DMS 273 (cell line): ENCODE measurements around the gene MYLK2.
"Not testable (repeated sequence)": the region's sequence is repeated elsewhere in the genome, so short reads cannot be mapped to it uniquely, and the experiment has no call there.

ENCODE experiments used
- DNase-seq: peaks from one replicate; lab custom pipeline; 2025; ENCODE audit not compliant: unreplicated experiment; lab: John Stamatoyannopoulos, UW

Gene MYLK2

GRCh38 chr20:31819083-31819784 is at the start of gene MYLK2:
TSS of gene MYLK2 (plus strand) at chr20:31819356. CDS start at chr20:31819581, 225 bp downstream.
- peak; percentile 88 for DNase-seq

- DNase-seq = no peak
Observed at GRCh38 chr20:31769681-31770080, 49.5 kb upstream of the MYLK2 start.

GRCh38 chr20:31770243-31770642 is 48.9 kb upstream of the MYLK2 start:
- no peak for DNase-seq

GRCh38 chr20:31774408-31774807 is 44.7 kb upstream of the MYLK2 start:
- no peak for DNase-seq

- DNase-seq = no peak
Observed at GRCh38 chr20:31780839-31781238, 38.3 kb upstream of the MYLK2 start.

- DNase-seq = no peak
Observed at GRCh38 chr20:31781945-31782344, 37.2 kb upstream of the MYLK2 start.

- no peak for DNase-seq
Observed at GRCh38 chr20:31784354-31785044, 34.7 kb upstream of the MYLK2 start.

- DNase-seq = no peak
Observed at GRCh38 chr20:31785089-31785488, 34.1 kb upstream of the MYLK2 start.

GRCh38 chr20:31788578-31788977 is 30.6 kb upstream of the MYLK2 start:
- no peak for DNase-seq

GRCh38 chr20:31790401-31790800 is 28.8 kb upstream of the MYLK2 start:
- no peak for DNase-seq

- no peak for DNase-seq
Observed at GRCh38 chr20:31797364-31797763, 21.8 kb upstream of the MYLK2 start.

- DNase-seq = no peak
Observed at GRCh38 chr20:31801508-31801907, 17.6 kb upstream of the MYLK2 start.

- DNase-seq = no peak
Observed at GRCh38 chr20:31803552-31804291, 15.4 kb upstream of the MYLK2 start.

- peak; percentile 61 for DNase-seq
Observed at GRCh38 chr20:31806564-31807355, 12.4 kb upstream of the MYLK2 start.

- no peak for DNase-seq
Observed at GRCh38 chr20:31808481-31808880, 10.7 kb upstream of the MYLK2 start.

- DNase-seq = no peak
Observed at GRCh38 chr20:31809661-31810060, 9.5 kb upstream of the MYLK2 start.

GRCh38 chr20:31811198-31811597 is 8.0 kb upstream of the MYLK2 start:
- DNase-seq = no peak

- DNase-seq = peak; percentile 52
Observed at GRCh38 chr20:31811796-31812728, 7.1 kb upstream of the MYLK2 start.

- no peak for DNase-seq
Observed at GRCh38 chr20:31813611-31814010, 5.5 kb upstream of the MYLK2 start.

GRCh38 chr20:31814142-31814541 is 5.0 kb upstream of the MYLK2 start:
- not testable (repeated sequence) for DNase-seq
